Parathyroid adenoma (tissue), 2 donors: ENCODE measurements around the gene KRT82.

Source experiments
- H2AFZ ChIP-seq: fragments of 300-600 bp; sonication (generic); one replicate; pipeline ENCODE4 v1.7.0; 2017; ENCODE audit warnings: antibody characterized with exemption, mild to moderate bottlenecking
- H3K27ac ChIP-seq: fragments of 300-600 bp; sonication (generic); one replicate; pipeline ENCODE4 v1.7.0; 2017
- H3K27me3 ChIP-seq: fragments of 300-600 bp; sonication (generic); one replicate; pipeline ENCODE4 v1.7.0; 2017; ENCODE audit warnings: low read length; ENCODE audit not compliant: control insufficient read depth, insufficient read depth
- H3K36me3 ChIP-seq: fragments of 300-600 bp; sonication (generic); one replicate; pipeline ENCODE4 v1.7.0; 2017; ENCODE audit warnings: low read length; ENCODE audit not compliant: control insufficient read depth, insufficient read depth
- H3K4me1 ChIP-seq: fragments of 300-600 bp; sonication (generic); one replicate; pipeline ENCODE4 v1.7.0; 2017; ENCODE audit warnings: control low read depth
- H3K4me2 ChIP-seq: fragments of 300-600 bp; sonication (generic); one replicate; pipeline ENCODE4 v1.7.0; 2017; ENCODE audit warnings: low read length
- H3K4me3 ChIP-seq: fragments of 300-600 bp; sonication (generic); one replicate; pipeline ENCODE4 v1.7.0; 2017; ENCODE audit warnings: low read depth, low read length
- H3K79me2 ChIP-seq: fragments of 300-600 bp; sonication (generic); one replicate; pipeline ENCODE4 v1.7.0; 2017; ENCODE audit warnings: control low read depth
- H3K9ac ChIP-seq: fragments of 300-600 bp; sonication (generic); one replicate; pipeline ENCODE4 v1.7.0; 2017; ENCODE audit warnings: mild to moderate bottlenecking
- H3K9me3 ChIP-seq: fragments of 300-600 bp; sonication (generic); one replicate; pipeline ENCODE4 v1.7.0; 2017; ENCODE audit warnings: low read length; ENCODE audit not compliant: control insufficient read depth
- TF ChIP-seq, protein P1 (sequence below): fragments of 300-600 bp; sonication (generic); IDR thresholded peaks from one replicate; pipeline ENCODE4 v1.7.0; 2017; ENCODE audit warnings: antibody characterized with exemption, mild to moderate bottlenecking
- donor health status: primary hyperparathyroidism.

Gene KRT82

DNA sequence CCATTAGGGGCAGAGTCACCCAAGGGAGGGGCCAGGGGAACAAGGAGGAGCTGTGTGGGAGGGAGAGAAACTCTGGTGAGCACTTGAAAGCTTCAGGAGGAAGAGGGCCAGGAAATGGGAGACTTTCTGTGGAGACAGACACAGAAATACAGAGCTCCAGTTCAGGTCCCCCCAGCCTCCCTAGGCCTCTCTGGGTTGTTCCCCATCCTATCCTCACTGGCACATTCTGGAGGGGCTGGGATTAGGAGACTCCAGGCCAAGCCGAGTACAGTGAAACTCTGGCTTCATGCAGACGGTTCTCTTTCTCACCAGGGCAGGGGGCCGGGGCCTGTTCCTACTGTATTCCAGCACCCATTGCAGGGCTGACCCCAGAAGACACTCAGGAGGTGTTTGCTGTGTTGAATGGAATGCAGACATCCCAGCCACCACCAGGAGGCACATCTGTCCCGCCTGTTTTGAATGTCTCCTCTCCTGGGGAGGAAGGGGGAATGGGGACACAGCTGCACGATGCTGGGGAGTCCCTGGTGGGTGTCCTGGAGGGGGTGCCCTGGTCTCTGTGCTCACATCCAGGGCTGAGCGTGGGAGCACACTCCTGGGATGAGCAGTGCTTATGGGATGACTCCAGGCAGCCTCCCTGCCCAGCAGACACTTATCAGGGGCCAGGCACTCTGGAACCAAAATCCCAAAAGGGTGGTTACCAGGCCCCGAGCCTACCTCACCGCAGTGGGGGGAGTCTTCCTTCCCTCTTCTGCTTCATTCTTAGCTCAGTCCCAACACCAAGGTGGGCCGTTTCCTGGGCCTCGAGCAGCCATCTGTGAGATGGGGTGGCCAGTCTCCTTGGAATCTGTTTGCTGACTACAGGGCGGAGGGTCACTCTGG lies 15.2 kb downstream of the KRT82 start:
- Histone ChIP-seq H3K36me3 (no peaks in the 10 kb centered on the region), H2AFZ (no peak overlapping the region), H3K27me3 (no peaks in the 10 kb centered on the region), H3K79me2 (no peaks in the 10 kb centered on the region), H3K9ac (no peak overlapping the region), H3K4me2 (no peak overlapping the region), H3K27ac (no peak overlapping the region), H3K4me1 (peaks cover 17% of the 10 kb centered on the region), H3K9me3 (no peaks in the 10 kb centered on the region), H3K4me3 (no peak overlapping the region)
- TF ChIP-seq, protein P1, sequence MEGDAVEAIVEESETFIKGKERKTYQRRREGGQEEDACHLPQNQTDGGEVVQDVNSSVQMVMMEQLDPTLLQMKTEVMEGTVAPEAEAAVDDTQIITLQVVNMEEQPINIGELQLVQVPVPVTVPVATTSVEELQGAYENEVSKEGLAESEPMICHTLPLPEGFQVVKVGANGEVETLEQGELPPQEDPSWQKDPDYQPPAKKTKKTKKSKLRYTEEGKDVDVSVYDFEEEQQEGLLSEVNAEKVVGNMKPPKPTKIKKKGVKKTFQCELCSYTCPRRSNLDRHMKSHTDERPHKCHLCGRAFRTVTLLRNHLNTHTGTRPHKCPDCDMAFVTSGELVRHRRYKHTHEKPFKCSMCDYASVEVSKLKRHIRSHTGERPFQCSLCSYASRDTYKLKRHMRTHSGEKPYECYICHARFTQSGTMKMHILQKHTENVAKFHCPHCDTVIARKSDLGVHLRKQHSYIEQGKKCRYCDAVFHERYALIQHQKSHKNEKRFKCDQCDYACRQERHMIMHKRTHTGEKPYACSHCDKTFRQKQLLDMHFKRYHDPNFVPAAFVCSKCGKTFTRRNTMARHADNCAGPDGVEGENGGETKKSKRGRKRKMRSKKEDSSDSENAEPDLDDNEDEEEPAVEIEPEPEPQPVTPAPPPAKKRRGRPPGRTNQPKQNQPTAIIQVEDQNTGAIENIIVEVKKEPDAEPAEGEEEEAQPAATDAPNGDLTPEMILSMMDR = peak; percentile 28

- no peak overlapping the region for H3K4me3 ChIP-seq
Observed at GRCh38 chr12:52389313-52390207, 16.6 kb downstream of the KRT82 start.

GRCh38 chr12:52387859-52388258 lies 18.3 kb downstream of the KRT82 start:
- Histone ChIP-seq H3K4me3 (no peak overlapping the region), H3K79me2 (no peaks in the 10 kb centered on the region), H3K36me3 (no peaks in the 10 kb centered on the region), H3K4me1 (peaks cover 17% of the 10 kb centered on the region), H2AFZ (no peak overlapping the region), H3K27ac (no peak overlapping the region), H3K4me2 (no peak overlapping the region), H3K9ac (no peak overlapping the region), H3K9me3 (no peaks in the 10 kb centered on the region), H3K27me3 (no peaks in the 10 kb centered on the region)
- TF ChIP-seq, protein P1 = no peak

More at GRCh38 chr12:52389313-52390207, 16.6 kb downstream of the KRT82 start:
- no peaks in the 10 kb centered on the region for H3K36me3 ChIP-seq
- H3K4me2 ChIP-seq = peak overlapping the region; percentile 14
- no peaks in the 10 kb centered on the region for H3K9me3 ChIP-seq
- no peak overlapping the region for H2AFZ ChIP-seq
- TF ChIP-seq, protein P1 = no peak
- no peak overlapping the region for H3K9ac ChIP-seq
- H3K4me1 ChIP-seq = peaks cover 17% of the 10 kb centered on the region
- no peak overlapping the region for H3K27ac ChIP-seq
- no peaks in the 10 kb centered on the region for H3K79me2 ChIP-seq
- no peaks in the 10 kb centered on the region for H3K27me3 ChIP-seq

DNA sequence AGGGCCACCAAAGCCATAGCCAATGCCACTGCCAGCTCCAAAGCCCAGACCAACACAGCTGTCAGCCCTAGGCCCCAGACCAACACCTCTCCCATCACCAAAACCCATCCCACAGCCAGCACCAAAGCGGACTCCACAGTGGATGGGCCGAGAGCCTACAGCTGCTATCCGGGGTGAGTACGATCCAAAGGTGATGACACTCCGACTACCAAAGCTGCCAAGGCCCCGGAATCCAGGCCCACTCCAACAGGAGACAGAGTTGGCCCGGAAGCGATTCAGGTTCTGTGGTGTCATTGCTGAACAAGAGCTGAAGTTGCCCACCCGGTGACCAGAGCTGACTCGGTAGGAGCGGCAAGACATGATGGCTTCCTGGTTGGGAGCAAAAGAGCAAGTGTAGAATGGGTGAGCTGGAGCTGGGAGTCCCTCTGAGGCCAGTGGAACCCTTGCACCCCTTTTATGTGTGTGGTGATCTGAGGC lies 20.9 kb downstream of the KRT82 start, which contains the start of gene KRT84:
TSS of gene KRT84 (minus strand) at position 427 of the 477 bp plus-strand sequence. CDS start at position 360, 67 bp downstream.
- TF ChIP-seq, protein P1 = no peak
- Histone ChIP-seq H3K4me1 (peaks cover 9% of the 10 kb centered on the region), H3K27ac (no peak within 1 kb of the TSS), H2AFZ (no peak within 1 kb of the TSS), H3K36me3 (no peaks in the 10 kb centered on the region), H3K4me2 (no peak within 1 kb of the TSS), H3K27me3 (no peaks in the 10 kb centered on the region), H3K9me3 (no peaks in the 10 kb centered on the region), H3K4me3 (no peak within 1 kb of the TSS), H3K9ac (no peak within 1 kb of the TSS), H3K79me2 (no peaks in the 10 kb centered on the region)
